DMS79 treated with DMSO at 0.1 percent for 48 hours (cell line): ENCODE results near the gene ZNF622.
"Not testable (repeated sequence)": the region's sequence is repeated elsewhere in the genome, so short reads cannot be mapped to it uniquely, and the experiment has no call there.

Source experiments
- DNase-seq: peaks from one replicate; lab custom pipeline; 2025; lab: John Stamatoyannopoulos, UW

ZNF622 gene

GRCh38 chr5:16480821-16481538 is 15.4 kb upstream of the ZNF622 start:
- DNase-seq: no peak

- no peak for DNase-seq
These were observed 14.5 kb upstream of the ZNF622 start for GRCh38 chr5:16480144-16480543.

GRCh38 chr5:16477541-16477940 is 11.9 kb upstream of the ZNF622 start:
- no peak for DNase-seq

GRCh38 chr5:16476417-16476816 is 10.8 kb upstream of the ZNF622 start:
- DNase-seq: not testable (repeated sequence)

- no peak for DNase-seq
These were observed 5.8 kb upstream of the ZNF622 start for GRCh38 chr5:16471387-16471786.

GRCh38 chr5:16467363-16468219 is 2.0 kb upstream of the ZNF622 start:
- no peak for DNase-seq

GRCh38 chr5:16464664-16465543 is 696 bp downstream of the ZNF622 start:
- DNase-seq: no peak

GRCh38 chr5:16464231-16464630 is 1.4 kb downstream of the ZNF622 start:
- no peak for DNase-seq

GRCh38 chr5:16461782-16462181 is 3.8 kb downstream of the ZNF622 start:
- DNase-seq: no peak

- no peak for DNase-seq
These were observed 4.6 kb downstream of the ZNF622 start for GRCh38 chr5:16461026-16461425.

- no peak for DNase-seq
These were observed 6.1 kb downstream of the ZNF622 start for GRCh38 chr5:16459451-16459850.

GRCh38 chr5:16457853-16458252 is 7.7 kb downstream of the ZNF622 start:
- no peak for DNase-seq

- no peak for DNase-seq
These were observed 8.1 kb downstream of the ZNF622 start for GRCh38 chr5:16457451-16457850.

GRCh38 chr5:16456103-16456832 is 9.3 kb downstream of the ZNF622 start:
- DNase-seq: peak; percentile 35

GRCh38 chr5:16455668-16456067 is 9.9 kb downstream of the ZNF622 start:
- no peak for DNase-seq

- no peak for DNase-seq
These were observed 10.9 kb downstream of the ZNF622 start for GRCh38 chr5:16454686-16455085.

- DNase-seq: no peak
These were observed 12.0 kb downstream of the ZNF622 start for GRCh38 chr5:16453609-16454008.

- no peak for DNase-seq
These were observed 15.4 kb downstream of the ZNF622 start for GRCh38 chr5:16450163-16450562.

GRCh38 chr5:16446993-16447392 is 18.6 kb downstream of the ZNF622 start:
- no peak for DNase-seq

- no peak for DNase-seq
These were observed 27.6 kb downstream of the ZNF622 start for GRCh38 chr5:16437977-16438376.

- not testable (repeated sequence) for DNase-seq
These were observed 29.4 kb downstream of the ZNF622 start for GRCh38 chr5:16436065-16436682.
